SIG-M5 treated with dmso at 0.1 percent for 504 hours (cell line): ENCODE data around the gene LMNTD1.
A peak's percentile ranks its signal among the peaks of the same experiment; 100 is the strongest.
"Not testable (repeated sequence)": the region's sequence is repeated elsewhere in the genome, so short reads cannot be mapped to it uniquely, and the experiment has no call there.

ENCODE experiments used
- DNase-seq: peaks from one replicate; lab custom pipeline; 2025; ENCODE audit not compliant: unreplicated experiment; lab: John Stamatoyannopoulos, UW

Gene LMNTD1, protein sequence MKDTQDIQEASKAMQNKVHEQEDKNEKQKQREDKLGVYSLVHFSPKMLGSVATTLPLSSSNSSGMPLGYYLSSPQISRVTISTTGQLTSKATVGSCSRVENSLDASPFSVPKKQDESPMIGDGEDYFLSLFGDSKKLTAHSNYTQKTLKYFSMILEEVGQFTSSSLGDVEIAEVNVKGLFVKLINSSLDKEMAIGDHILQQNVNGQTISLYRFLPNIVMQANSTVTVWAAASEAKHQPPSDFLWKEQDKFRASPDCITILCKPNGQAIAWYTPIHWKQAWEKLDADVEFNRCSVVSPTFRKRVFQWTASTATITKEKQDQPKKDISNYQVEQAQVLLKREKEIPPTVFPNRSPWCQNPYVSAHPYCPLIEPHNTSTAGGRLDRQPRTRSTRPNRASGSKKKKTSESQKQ

GRCh38 chr12:25553098-25553497 is at the start of gene LMNTD1:
LMNTD1 (minus strand) TSS chr12:25553283; CDS start chr12:25552959, 324 bp downstream.
- no peak for DNase-seq

DNA sequence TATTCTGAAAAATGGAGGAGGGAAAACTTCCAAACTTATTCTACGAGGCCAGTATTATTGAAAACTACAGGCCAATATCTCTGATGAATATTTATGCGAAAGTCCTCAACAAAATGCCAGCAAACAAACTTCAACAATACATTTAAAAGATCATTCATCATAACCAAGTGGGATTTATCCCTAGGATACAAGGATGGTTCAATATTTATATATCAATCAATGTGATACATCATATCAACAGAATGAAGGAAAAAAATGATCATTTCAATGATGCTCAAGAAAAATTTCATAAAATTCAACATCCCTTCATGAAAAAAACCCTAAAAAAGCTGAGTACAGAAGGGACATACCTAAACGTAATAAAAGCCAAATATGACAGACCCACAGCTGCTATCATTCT is 45.9 kb upstream of the LMNTD1 start:
- no peak for DNase-seq

DNA sequence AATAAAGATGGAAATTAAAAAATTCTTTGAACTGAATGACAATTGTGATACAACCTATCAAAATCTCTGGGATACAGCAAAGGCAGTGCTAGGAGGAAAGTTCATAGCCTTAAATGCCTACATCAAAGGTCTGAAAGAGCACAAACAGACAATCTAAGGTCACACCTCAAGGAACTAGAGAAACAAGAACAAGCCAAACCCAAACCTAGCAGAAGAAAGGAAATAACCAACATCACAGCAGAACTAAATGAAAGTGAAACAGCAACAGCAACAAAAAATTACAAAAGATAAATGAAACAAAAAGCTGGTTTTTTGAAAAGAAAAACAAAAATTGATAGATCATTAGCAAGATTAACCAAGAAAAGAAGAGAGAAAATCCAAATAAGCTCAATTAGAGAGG is 42.4 kb upstream of the LMNTD1 start:
- DNase-seq: not testable (repeated sequence)

GRCh38 chr12:25594376-25594775 is 41.3 kb upstream of the LMNTD1 start:
- no peak for DNase-seq

- no peak for DNase-seq
Measured at GRCh38 chr12:25592725-25593495, 39.8 kb upstream of the LMNTD1 start.

- no peak for DNase-seq
Measured at GRCh38 chr12:25591144-25591543, 38.1 kb upstream of the LMNTD1 start.

- DNase-seq: no peak
Measured at GRCh38 chr12:25590011-25590721, 37.1 kb upstream of the LMNTD1 start.

GRCh38 chr12:25587346-25587745 is 34.3 kb upstream of the LMNTD1 start:
- no peak for DNase-seq

- no peak for DNase-seq
Measured at GRCh38 chr12:25585662-25586061, 32.6 kb upstream of the LMNTD1 start.

- no peak for DNase-seq
Measured at GRCh38 chr12:25585021-25585523, 32.0 kb upstream of the LMNTD1 start.

GRCh38 chr12:25584596-25584995 is 31.5 kb upstream of the LMNTD1 start:
- no peak for DNase-seq

- DNase-seq: no peak
Measured at GRCh38 chr12:25583545-25583944, 30.5 kb upstream of the LMNTD1 start.

DNA sequence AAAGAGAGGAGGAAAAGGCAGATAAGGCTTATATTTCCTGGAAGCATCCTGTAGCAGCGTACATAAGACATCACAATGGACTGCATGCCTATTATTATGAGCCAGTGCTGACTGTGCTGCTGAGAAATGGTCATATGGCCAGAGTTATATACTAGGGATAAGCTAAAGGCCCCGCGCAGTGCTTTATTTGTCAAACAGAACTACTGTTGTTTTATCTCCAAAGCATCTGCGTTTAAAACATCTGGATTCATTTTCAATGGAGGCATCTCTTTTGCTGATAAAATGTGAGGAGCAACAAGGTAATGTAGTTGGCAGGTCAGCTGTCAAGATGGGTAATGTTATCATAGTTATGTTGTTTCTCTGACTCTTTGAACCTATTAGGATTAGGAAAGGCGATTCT is 28.0 kb upstream of the LMNTD1 start:
- DNase-seq: no peak

DNA sequence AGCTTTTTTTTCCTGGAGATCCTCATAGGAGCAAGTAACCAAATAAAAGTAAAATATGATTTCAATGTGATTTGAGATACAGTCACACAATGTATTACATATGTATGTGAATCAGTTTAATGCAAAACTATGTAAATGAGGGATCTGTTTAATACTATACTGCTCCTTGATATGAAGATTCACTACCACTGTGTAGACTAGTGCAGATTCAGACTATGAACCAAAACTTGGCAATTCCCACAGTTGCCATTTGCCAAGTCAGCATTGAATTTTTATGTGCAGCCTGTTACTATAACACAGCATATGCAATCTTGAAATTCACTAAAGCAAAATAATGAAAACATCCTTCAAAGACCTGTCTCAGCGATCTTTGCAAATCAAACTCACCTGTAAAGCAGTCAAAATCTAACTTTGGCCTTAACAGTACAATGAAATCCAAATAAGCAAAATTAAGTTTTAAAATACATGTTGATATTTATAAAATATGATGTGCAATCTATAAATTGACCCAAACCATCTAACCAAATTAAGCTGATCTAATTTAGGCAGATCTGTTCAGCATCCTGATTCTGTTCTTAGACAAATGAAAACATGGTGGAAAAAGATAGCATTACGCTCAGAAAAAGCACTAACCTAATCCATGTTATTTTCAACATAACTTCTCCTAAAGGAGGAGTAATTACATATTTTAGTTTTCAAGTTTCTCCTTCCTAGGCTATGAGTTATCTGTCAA is 25.5 kb upstream of the LMNTD1 start:
- no peak for DNase-seq

- no peak for DNase-seq
Measured at GRCh38 chr12:25574761-25575160, 21.7 kb upstream of the LMNTD1 start.

GRCh38 chr12:25573346-25573745 is 20.3 kb upstream of the LMNTD1 start:
- no peak for DNase-seq

- DNase-seq: no peak
Measured at GRCh38 chr12:25570418-25570817, 17.3 kb upstream of the LMNTD1 start.

GRCh38 chr12:25566202-25566949 is 13.3 kb upstream of the LMNTD1 start:
- no peak for DNase-seq

GRCh38 chr12:25558586-25558985 is 5.5 kb upstream of the LMNTD1 start:
- DNase-seq: no peak

DNA sequence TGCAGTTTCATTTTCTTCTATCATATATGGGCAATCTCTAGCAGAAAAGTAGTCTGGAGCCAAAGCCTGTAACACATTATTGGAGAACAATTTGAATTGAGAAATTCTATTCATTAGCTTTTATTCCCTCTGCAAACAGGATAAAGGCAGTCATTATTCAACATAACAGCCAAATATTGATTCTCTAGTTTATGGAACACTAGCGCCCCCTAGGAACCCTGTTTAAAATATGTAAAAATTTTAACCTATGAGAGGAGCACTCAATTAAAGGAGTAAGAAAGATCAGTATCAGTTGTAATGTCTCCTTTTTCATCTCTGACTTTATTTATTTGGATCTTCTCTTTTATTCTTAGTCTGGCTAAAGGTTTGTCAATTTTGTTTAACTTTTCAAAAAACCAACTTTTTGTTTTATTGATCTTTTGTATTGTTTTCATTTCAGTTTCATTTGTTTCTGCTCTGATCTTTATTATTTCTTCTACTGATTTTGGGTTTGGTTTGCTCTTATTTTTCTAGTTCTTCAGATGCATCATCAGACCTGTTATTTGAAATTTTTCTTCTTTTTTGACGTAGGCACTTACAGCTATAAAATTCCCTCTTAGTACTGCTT is 4.8 kb upstream of the LMNTD1 start:
- peak; percentile 12 for DNase-seq
